Cardiac fibroblast (primary cell): ENCODE data around the gene CDH11.

Experiments used
- DNase-seq, 2 donors: peaks; one replicate each; pipeline versions ENCODE4 v3.0.0 to v3.0.0-alpha.2; 2010; ENCODE audit warnings: low read depth in 2 of 2
- H3K4me3 ChIP-seq, 2 donors: replicated peaks in 1 of 2; 1 replicate in 1 of 2; 2 replicates in 1 of 2; pipeline ENCODE4 v1.5.1; 2011; ENCODE audit warnings: low read depth in 2 of 2, low read length in 2 of 2, mild to moderate bottlenecking in 2 of 2, moderate library complexity in 1 of 2
- CTCF ChIP-seq: IDR thresholded peaks from one replicate; pipeline ENCODE4 v1.5.1; 2011; ENCODE audit warnings: low read depth, mild to moderate bottlenecking, low read length, inconsistent platforms

CDH11 gene

GRCh38 chr16:65126845-65127624, 5.2 kb upstream of the CDH11 start:
- no peak for DNase-seq
- TF ChIP-seq CTCF, result peak; percentile 48

DNA sequence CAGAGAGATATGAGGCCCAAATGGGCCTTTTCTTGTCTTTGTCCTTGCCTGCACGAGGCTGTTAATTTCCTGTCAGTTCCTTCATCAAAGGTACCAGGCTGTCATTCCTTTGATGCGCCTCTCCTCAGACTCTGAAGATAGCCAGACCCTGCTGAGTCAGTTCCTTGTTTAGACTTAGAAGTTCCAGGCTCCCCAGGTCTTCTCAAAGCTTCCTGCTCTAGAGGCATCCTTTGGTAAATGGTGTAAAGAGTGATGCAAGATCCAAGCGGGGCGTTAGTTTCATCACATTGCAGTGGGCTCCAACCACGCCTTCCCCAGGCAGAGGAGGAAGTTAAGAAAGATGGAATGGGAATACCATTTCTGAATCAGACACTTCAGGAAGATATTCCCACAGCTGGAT, 4.0 kb upstream of the CDH11 start:
- H3K4me3 ChIP-seq, result no peak overlapping the region
- no peak for TF ChIP-seq CTCF

More at GRCh38 chr16:65126845-65127624, 5.2 kb upstream of the CDH11 start:
- no peak overlapping the region for H3K4me3 ChIP-seq

GRCh38 chr16:65125322-65125721, 3.5 kb upstream of the CDH11 start:
- TF ChIP-seq CTCF, result no peak
- no peak overlapping the region for H3K4me3 ChIP-seq

More for the DNA sequence above, 4.0 kb upstream of the CDH11 start:
- peak in 1 of 2 donors; percentile 52 for DNase-seq

DNA sequence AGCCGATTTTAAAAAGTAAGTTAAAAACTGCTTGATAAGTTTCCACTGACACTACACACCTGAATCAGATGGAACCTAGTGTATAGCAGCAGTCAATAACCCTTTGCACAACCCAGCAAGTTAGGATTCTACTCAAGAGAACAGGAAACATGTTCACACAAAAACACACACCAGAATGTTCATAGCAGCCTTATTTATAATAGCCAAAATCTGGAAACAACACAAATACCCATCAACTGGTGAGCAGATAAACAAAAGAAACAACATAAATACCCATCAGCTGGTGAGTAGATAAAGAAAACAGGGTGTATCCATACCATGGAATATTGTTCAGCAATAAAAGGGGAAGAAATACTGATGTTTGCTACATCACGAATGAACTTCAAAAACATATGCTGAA, 2.7 kb upstream of the CDH11 start:
- no peak for TF ChIP-seq CTCF
- H3K4me3 ChIP-seq, result peak overlapping the region in 1 of 2 donors; percentile 68
- no peak for DNase-seq

More at GRCh38 chr16:65125322-65125721, 3.5 kb upstream of the CDH11 start:
- no peak for DNase-seq

DNA sequence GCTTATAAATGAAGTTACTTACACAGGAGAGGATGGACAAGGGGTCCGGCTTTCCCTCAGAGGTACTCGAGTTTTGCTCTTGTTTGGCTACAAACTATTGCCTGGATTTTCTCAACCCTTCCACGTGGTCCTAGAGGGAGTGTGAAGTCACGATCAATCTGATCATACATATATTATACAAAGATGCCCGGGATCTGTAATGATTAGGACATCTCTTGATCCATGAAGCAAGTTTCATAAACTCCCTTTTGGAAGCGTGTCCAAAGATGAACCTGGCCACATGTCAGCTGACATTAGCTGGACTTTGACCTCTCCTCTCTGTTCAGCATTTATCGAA, 2.3 kb upstream of the CDH11 start:
- no peak for TF ChIP-seq CTCF
- H3K4me3 ChIP-seq, result peak overlapping the region in 1 of 2 donors; percentile 68
- no peak for DNase-seq

GRCh38 chr16:65123396-65124211, 1.7 kb upstream of the CDH11 start:
- TF ChIP-seq CTCF, result no peak
- H3K4me3 ChIP-seq, result peak overlapping the region; percentile 68 to 83
- DNase-seq, result no peak
